H1 (cell line): ENCODE data around the gene TBC1D20.

Experiments
- ATF3 ChIP-seq: IDR thresholded peaks from 2 replicates; pipeline ENCODE4 v1.6.1; 2011; ENCODE audit warnings: low read depth, mild to moderate bottlenecking, low read length; ENCODE audit not compliant: insufficient read depth
- CHD2 ChIP-seq: IDR thresholded peaks from 2 replicates; pipeline ENCODE4 v1.6.1; 2012; ENCODE audit warnings: low read length, improper control_type of control experiment
- CTCF ChIP-seq, 3 experiments: IDR thresholded peaks; 1 replicate in 2 of 3; 2 replicates in 1 of 3; pipeline versions ENCODE4 v1.5.1 to v1.6.1; 2011; ENCODE audit warnings: low read length in 3 of 3, mild to moderate bottlenecking in 3 of 3, inconsistent platforms in 2 of 3, low read depth in 1 of 3, moderate library complexity in 1 of 3; ENCODE audit not compliant: insufficient read depth in 1 of 3; ENCODE audit errors: control extremely low read depth in 1 of 3
- EP300 ChIP-seq, 2 experiments: IDR thresholded peaks; 1 replicate in 1 of 2; 2 replicates in 1 of 2; pipeline ENCODE4 v1.6.1; 2011 to 2012; ENCODE audit warnings: low read depth in 2 of 2, low read length in 2 of 2, mild to moderate bottlenecking in 2 of 2, borderline replicate concordance in 1 of 2, inconsistent platforms in 1 of 2, moderate library complexity in 1 of 2
- EZH2 ChIP-seq: fragments of 200-600 bp; sonication (generic); IDR thresholded peaks from 2 replicates; pipeline ENCODE4 v1.7.1; 2012; ENCODE audit warnings: low read depth, mild to moderate bottlenecking, moderate library complexity, low read length, inconsistent platforms; ENCODE audit not compliant: severe bottlenecking
- POLR2A ChIP-seq, 2 experiments: IDR thresholded peaks; 1 replicate in 1 of 2; 2 replicates in 1 of 2; pipeline ENCODE4 v1.6.1; 2011; ENCODE audit warnings: low read depth in 2 of 2, low read length in 2 of 2, mild to moderate bottlenecking in 2 of 2; ENCODE audit errors: control extremely low read depth in 1 of 2
- POLR2AphosphoS5 ChIP-seq: IDR thresholded peaks from 2 replicates; pipeline ENCODE4 v1.6.1; 2011; ENCODE audit warnings: low read depth, low read length
- RNF2 ChIP-seq: fragments of 200-900, 300-1000 bp; sonication (generic); IDR thresholded peaks from 2 replicates; pipeline ENCODE4 v1.7.1; 2016; ENCODE audit warnings: borderline replicate concordance, low read depth, mild to moderate bottlenecking, antibody characterized with exemption, low read length; ENCODE audit not compliant: poor library complexity, severe bottlenecking; ENCODE audit errors: missing control alignments
- RXRA ChIP-seq: IDR thresholded peaks from 2 replicates; pipeline ENCODE4 v1.6.1; 2011; ENCODE audit warnings: low read depth, mild to moderate bottlenecking, low read length, moderate library complexity; ENCODE audit not compliant: insufficient read depth
- SP1 ChIP-seq: IDR thresholded peaks from 2 replicates; pipeline ENCODE4 v1.6.1; 2011; ENCODE audit warnings: low read depth, low read length
- SP2 ChIP-seq: IDR thresholded peaks from 2 replicates; pipeline ENCODE4 v1.6.1; 2012; ENCODE audit warnings: mild to moderate bottlenecking, low read length, inconsistent platforms
- TAF1 ChIP-seq: IDR thresholded peaks from 2 replicates; pipeline ENCODE4 v1.6.1; 2011; ENCODE audit warnings: mild to moderate bottlenecking, low read depth, low read length
- TCF12 ChIP-seq: IDR thresholded peaks from 2 replicates; pipeline ENCODE4 v1.6.1; 2011; ENCODE audit warnings: low read depth, mild to moderate bottlenecking, low read length
- YY1 ChIP-seq: IDR thresholded peaks from 2 replicates; pipeline ENCODE4 v1.6.1; 2011; ENCODE audit warnings: low read depth, mild to moderate bottlenecking, low read length

- no peak for TF ChIP-seq CTCF (IDR thresholded peaks at IDR 0.05; ENCODE audit: control extremely low read depth in 1 of 3, insufficient read depth in 1 of 3, low read depth in 1 of 3, low read length in 3 of 3)
- TF ChIP-seq SP2 = no peak
- no peak for TF ChIP-seq EZH2
- no peak for TF ChIP-seq TCF12
- TF ChIP-seq EP300 (IDR thresholded peaks at IDR 0.05; ENCODE audit: borderline replicate concordance in 1 of 2, low read depth in 2 of 2, low read length in 2 of 2) = no peak
- no peak for TF ChIP-seq YY1
- no peak for TF ChIP-seq RXRA
- no peak for TF ChIP-seq POLR2A (IDR thresholded peaks at IDR 0.05; ENCODE audit: control extremely low read depth in 1 of 2, low read depth in 2 of 2, low read length in 2 of 2)
- TF ChIP-seq ATF3 = no peak
- TF ChIP-seq CHD2 = no peak
- TF ChIP-seq POLR2AphosphoS5 = no peak
- no peak for TF ChIP-seq TAF1
- no peak for TF ChIP-seq SP1
- TF ChIP-seq RNF2 = no peak
Measured at GRCh38 chr20:402898-403581, 59.3 kb downstream of the TBC1D20 start.
